ENCODE measurements around the gene SIDT2.
"Not testable (repeated sequence)": the region's sequence is repeated elsewhere in the genome, so short reads cannot be mapped to it uniquely, and the experiment has no call there.

Gene SIDT2

DNA sequence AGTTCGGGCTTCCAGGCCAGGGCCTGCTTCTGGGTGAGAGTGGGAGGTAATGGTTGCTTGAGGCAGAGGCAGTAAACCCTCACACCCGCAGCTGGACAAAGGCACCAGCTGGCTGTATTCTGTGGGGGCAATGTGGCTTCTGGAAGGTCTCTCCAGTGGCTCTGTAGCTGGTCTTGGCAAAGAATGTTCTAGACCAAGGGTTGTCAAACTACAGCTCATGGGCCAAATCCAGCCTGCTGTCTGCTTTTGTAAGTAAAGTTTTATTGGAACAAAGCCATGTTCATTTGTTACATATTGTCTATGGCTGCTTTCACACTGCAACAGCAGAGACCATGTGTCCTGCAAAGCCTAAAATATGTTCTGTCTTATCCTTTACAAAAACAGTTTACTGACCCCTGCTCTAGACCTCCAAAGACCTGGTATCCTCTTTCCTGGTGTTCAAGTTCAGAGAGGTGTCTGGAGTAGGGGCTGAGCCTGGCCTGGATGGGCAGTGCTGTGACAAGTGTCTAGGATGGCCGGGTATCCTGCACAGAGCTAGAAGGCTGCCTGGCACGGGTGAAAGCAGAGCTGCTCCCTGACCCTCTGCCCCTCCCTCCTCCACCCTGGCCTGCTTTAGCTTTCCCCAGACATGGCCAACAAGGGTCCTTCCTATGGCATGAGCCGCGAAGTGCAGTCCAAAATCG is 24.0 kb downstream of the SIDT2 start:
- Histone ChIP-seq H3K27ac (ENCODE audit: low read depth, low read length) (peak overlapping the region; percentile 79), H3K9me3 (ENCODE audit: control insufficient read depth in 5 of 5, low read length in 5 of 5) (no peaks in the 10 kb centered on the region), H3K4me1 (ENCODE audit: control insufficient read depth in 5 of 5, insufficient read depth in 5 of 5, low read length in 5 of 5) (peaks cover 6 to 85% (median 83%) of the 10 kb centered on the region in 5 donors), H3K9ac (ENCODE audit: low read length in 5 of 5) (peak overlapping the region in 2 of 5 donors; percentile 4 to 22), H3K36me3 (ENCODE audit: control insufficient read depth in 5 of 5, insufficient read depth in 5 of 5, low read length in 5 of 5) (peaks cover 0 to 36% (median 27%) of the 10 kb centered on the region in 5 donors), H3K27me3 (ENCODE audit: control insufficient read depth in 5 of 5, insufficient read depth in 4 of 5, low read length in 5 of 5) (no peaks in the 10 kb centered on the region), H3K4me3 (ENCODE audit: low read depth in 1 of 5, low read length in 5 of 5) (peak overlapping the region in 4 of 5 donors; percentile 31 to 71 (median 66))

DNA sequence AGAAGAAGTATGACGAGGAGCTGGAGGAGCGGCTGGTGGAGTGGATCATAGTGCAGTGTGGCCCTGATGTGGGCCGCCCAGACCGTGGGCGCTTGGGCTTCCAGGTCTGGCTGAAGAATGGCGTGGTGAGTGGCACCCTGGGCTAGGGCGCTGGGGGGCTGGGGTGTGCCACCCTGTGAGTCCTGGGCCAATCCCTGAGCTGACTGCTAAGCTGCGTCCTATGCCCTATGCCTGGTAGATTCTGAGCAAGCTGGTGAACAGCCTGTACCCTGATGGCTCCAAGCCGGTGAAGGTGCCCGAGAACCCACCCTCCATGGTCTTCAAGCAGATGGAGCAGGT is 24.5 kb downstream of the SIDT2 start:
- peak overlapping the region in 1 of 5 donors; percentile 71 for H3K4me3 ChIP-seq (ENCODE audit: low read depth in 1 of 5, low read length in 5 of 5)

DNA sequence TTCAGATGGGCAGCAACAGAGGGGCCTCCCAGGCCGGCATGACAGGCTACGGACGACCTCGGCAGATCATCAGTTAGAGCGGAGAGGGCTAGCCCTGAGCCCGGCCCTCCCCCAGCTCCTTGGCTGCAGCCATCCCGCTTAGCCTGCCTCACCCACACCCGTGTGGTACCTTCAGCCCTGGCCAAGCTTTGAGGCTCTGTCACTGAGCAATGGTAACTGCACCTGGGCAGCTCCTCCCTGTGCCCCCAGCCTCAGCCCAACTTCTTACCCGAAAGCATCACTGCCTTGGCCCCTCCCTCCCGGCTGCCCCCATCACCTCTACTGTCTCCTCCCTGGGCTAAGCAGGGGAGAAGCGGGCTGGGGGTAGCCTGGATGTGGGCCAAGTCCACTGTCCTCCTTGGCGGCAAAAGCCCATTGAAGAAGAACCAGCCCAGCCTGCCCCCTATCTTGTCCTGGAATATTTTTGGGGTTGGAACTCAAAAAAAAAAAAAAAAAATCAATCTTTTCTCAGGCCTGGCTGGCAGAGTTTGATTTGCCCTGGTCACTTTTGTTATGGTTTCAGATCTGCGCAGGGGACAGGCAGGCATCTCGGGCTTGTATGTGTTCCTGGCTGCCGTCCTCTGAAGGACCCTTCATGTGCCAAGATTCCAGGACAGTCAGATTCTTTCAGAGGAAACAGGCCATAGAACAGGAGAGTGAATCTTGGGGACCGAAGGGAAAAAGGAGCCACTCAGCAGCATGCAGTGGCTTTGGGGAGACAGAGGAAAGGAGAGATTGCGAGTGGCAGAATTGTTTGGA is 25.9 kb downstream of the SIDT2 start:
- no peaks in the 10 kb centered on the region for H3K9me3 ChIP-seq (ENCODE audit: control insufficient read depth in 5 of 5, low read length in 5 of 5)
- no peak overlapping the region for H3K4me3 ChIP-seq (ENCODE audit: low read depth in 1 of 5, low read length in 5 of 5)
- peaks cover 0 to 37% (median 24%) of the 10 kb centered on the region in 5 donors for H3K36me3 ChIP-seq (ENCODE audit: control insufficient read depth in 5 of 5, insufficient read depth in 5 of 5, low read length in 5 of 5)
- H3K4me1 ChIP-seq (ENCODE audit: control insufficient read depth in 5 of 5, insufficient read depth in 5 of 5, low read length in 5 of 5) = peaks cover 6 to 66% (median 65%) of the 10 kb centered on the region in 5 donors
- no peaks in the 10 kb centered on the region for H3K27me3 ChIP-seq (ENCODE audit: control insufficient read depth in 5 of 5, insufficient read depth in 4 of 5, low read length in 5 of 5)
- H3K27ac ChIP-seq (ENCODE audit: low read depth, low read length) = peak overlapping the region; percentile 50
- peak overlapping the region in 1 of 5 donors; percentile 11 for H3K9ac ChIP-seq (ENCODE audit: low read length in 5 of 5)

More for the DNA sequence above, 24.5 kb downstream of the SIDT2 start:
- Histone ChIP-seq H3K4me1 (ENCODE audit: control insufficient read depth in 5 of 5, insufficient read depth in 5 of 5, low read length in 5 of 5) (peaks cover 6 to 80% (median 78%) of the 10 kb centered on the region in 5 donors), H3K9ac (ENCODE audit: low read length in 5 of 5) (peak overlapping the region in 1 of 5 donors; percentile 4), H3K27ac (ENCODE audit: low read depth, low read length) (peak overlapping the region; percentile 79), H3K9me3 (ENCODE audit: control insufficient read depth in 5 of 5, low read length in 5 of 5) (no peaks in the 10 kb centered on the region), H3K27me3 (ENCODE audit: control insufficient read depth in 5 of 5, insufficient read depth in 4 of 5, low read length in 5 of 5) (no peaks in the 10 kb centered on the region), H3K36me3 (ENCODE audit: control insufficient read depth in 5 of 5, insufficient read depth in 5 of 5, low read length in 5 of 5) (peaks cover 0 to 36% (median 27%) of the 10 kb centered on the region in 5 donors)

GRCh38 chr11:117205211-117205818 is 26.8 kb downstream of the SIDT2 start:
- H3K4me1 ChIP-seq (ENCODE audit: control insufficient read depth in 5 of 5, insufficient read depth in 5 of 5, low read length in 5 of 5) = peaks cover 6 to 58% (median 56%) of the 10 kb centered on the region in 5 donors
- peak overlapping the region; percentile 50 for H3K27ac ChIP-seq (ENCODE audit: low read depth, low read length)
- no peak overlapping the region for H3K9ac ChIP-seq (ENCODE audit: low read length in 5 of 5)
- no peak overlapping the region for H3K4me3 ChIP-seq (ENCODE audit: low read depth in 1 of 5, low read length in 5 of 5)
- H3K36me3 ChIP-seq (ENCODE audit: control insufficient read depth in 5 of 5, insufficient read depth in 5 of 5, low read length in 5 of 5) = peaks cover 0 to 41% (median 24%) of the 10 kb centered on the region in 5 donors
- H3K27me3 ChIP-seq (ENCODE audit: control insufficient read depth in 5 of 5, insufficient read depth in 4 of 5, low read length in 5 of 5) = no peaks in the 10 kb centered on the region
- no peaks in the 10 kb centered on the region for H3K9me3 ChIP-seq (ENCODE audit: control insufficient read depth in 5 of 5, low read length in 5 of 5)

- not testable (repeated sequence) for H3K9me3 ChIP-seq (ENCODE audit: control insufficient read depth in 5 of 5, low read length in 5 of 5); H3K27ac ChIP-seq (ENCODE audit: low read depth, low read length); H3K9ac ChIP-seq (ENCODE audit: low read length in 5 of 5); H3K27me3 ChIP-seq (ENCODE audit: control insufficient read depth in 5 of 5, insufficient read depth in 4 of 5, low read length in 5 of 5); H3K4me3 ChIP-seq (ENCODE audit: low read depth in 1 of 5, low read length in 5 of 5)
- H3K36me3 ChIP-seq (ENCODE audit: control insufficient read depth in 5 of 5, insufficient read depth in 5 of 5, low read length in 5 of 5) = peaks cover 0 to 46% (median 24%) of the 10 kb centered on the region in 5 donors
- peaks cover 5 to 50% (median 48%) of the 10 kb centered on the region in 5 donors for H3K4me1 ChIP-seq (ENCODE audit: control insufficient read depth in 5 of 5, insufficient read depth in 5 of 5, low read length in 5 of 5)
Observed at GRCh38 chr11:117206111-117206510, 27.6 kb downstream of the SIDT2 start.

DNA sequence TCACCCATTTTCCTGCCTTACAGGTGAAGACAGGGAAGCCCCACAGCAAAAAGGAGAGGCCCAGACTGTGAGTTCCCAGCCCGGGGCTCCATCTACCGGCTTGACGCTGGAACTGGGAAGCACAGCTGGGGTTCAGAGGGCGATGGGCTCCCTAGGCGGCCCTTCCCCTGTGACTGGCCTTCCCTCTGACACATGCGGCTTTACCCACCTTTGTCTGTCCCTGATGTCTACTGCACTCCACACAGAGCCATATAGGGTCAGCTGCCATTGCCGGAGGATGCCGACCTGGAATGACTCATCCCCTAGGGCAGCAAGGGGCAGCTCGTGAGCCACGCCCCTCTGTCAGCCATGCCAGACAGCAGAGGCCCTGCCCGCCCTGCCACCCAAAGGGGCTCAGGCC is 28.3 kb downstream of the SIDT2 start:
- H3K27me3 ChIP-seq (ENCODE audit: control insufficient read depth in 5 of 5, insufficient read depth in 4 of 5, low read length in 5 of 5); H3K9ac ChIP-seq (ENCODE audit: low read length in 5 of 5); H3K9me3 ChIP-seq (ENCODE audit: control insufficient read depth in 5 of 5, low read length in 5 of 5); H3K27ac ChIP-seq (ENCODE audit: low read depth, low read length); H3K4me3 ChIP-seq (ENCODE audit: low read depth in 1 of 5, low read length in 5 of 5): not testable (repeated sequence)
- peaks cover 4 to 42% (median 41%) of the 10 kb centered on the region in 5 donors for H3K4me1 ChIP-seq (ENCODE audit: control insufficient read depth in 5 of 5, insufficient read depth in 5 of 5, low read length in 5 of 5)
- peaks cover 0 to 46% (median 24%) of the 10 kb centered on the region in 5 donors for H3K36me3 ChIP-seq (ENCODE audit: control insufficient read depth in 5 of 5, insufficient read depth in 5 of 5, low read length in 5 of 5)

GRCh38 chr11:117207481-117207880 is 28.9 kb downstream of the SIDT2 start:
- peaks cover 0 to 46% (median 24%) of the 10 kb centered on the region in 5 donors for H3K36me3 ChIP-seq (ENCODE audit: control insufficient read depth in 5 of 5, insufficient read depth in 5 of 5, low read length in 5 of 5)
- H3K27me3 ChIP-seq (ENCODE audit: control insufficient read depth in 5 of 5, insufficient read depth in 4 of 5, low read length in 5 of 5) = not testable (repeated sequence)

DNA sequence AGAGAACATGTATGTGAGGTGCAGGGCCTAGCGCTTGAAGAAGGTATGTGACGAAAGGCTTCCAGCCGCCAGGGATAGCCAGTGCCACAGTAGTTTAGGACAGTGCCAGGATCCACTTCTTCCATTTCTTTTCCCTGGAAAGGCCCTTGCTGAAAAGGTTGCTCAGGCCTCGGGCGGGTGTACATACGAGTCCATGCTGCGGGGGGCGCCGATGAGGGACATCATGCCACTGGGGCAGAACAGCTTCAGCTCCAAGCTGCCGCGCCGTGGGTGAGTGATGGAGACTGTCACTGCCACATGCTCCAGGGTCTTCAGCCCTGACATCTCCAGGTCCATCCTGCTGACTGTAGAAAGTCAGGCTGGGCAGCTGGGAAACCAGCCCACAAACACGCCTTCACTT is 30.2 kb downstream of the SIDT2 start:
- not testable (repeated sequence) for H3K27ac ChIP-seq (ENCODE audit: low read depth, low read length); H3K9me3 ChIP-seq (ENCODE audit: control insufficient read depth in 5 of 5, low read length in 5 of 5)

More at GRCh38 chr11:117207481-117207880, 28.9 kb downstream of the SIDT2 start:
- H3K9ac ChIP-seq (ENCODE audit: low read length in 5 of 5); H3K9me3 ChIP-seq (ENCODE audit: control insufficient read depth in 5 of 5, low read length in 5 of 5); H3K4me3 ChIP-seq (ENCODE audit: low read depth in 1 of 5, low read length in 5 of 5); H3K27ac ChIP-seq (ENCODE audit: low read depth, low read length): not testable (repeated sequence)
- H3K4me1 ChIP-seq (ENCODE audit: control insufficient read depth in 5 of 5, insufficient read depth in 5 of 5, low read length in 5 of 5) = peaks cover 2 to 36% (median 35%) of the 10 kb centered on the region in 5 donors

GRCh38 chr11:117209351-117210125 is 31.0 kb downstream of the SIDT2 start:
- not testable (repeated sequence) for H3K27me3 ChIP-seq (ENCODE audit: control insufficient read depth in 5 of 5, insufficient read depth in 4 of 5, low read length in 5 of 5); H3K9me3 ChIP-seq (ENCODE audit: control insufficient read depth in 5 of 5, low read length in 5 of 5); H3K27ac ChIP-seq (ENCODE audit: low read depth, low read length); H3K9ac ChIP-seq (ENCODE audit: low read length in 5 of 5); H3K4me3 ChIP-seq (ENCODE audit: low read depth in 1 of 5, low read length in 5 of 5)
- Histone ChIP-seq H3K4me1 (ENCODE audit: control insufficient read depth in 5 of 5, insufficient read depth in 5 of 5, low read length in 5 of 5) (peaks cover 0 to 15% (median 15%) of the 10 kb centered on the region in 5 donors), H3K36me3 (ENCODE audit: control insufficient read depth in 5 of 5, insufficient read depth in 5 of 5, low read length in 5 of 5) (peaks cover 0 to 43% (median 24%) of the 10 kb centered on the region in 5 donors)

More for the DNA sequence above, 30.2 kb downstream of the SIDT2 start:
- peaks cover 0 to 24% (median 23%) of the 10 kb centered on the region in 5 donors for H3K4me1 ChIP-seq (ENCODE audit: control insufficient read depth in 5 of 5, insufficient read depth in 5 of 5, low read length in 5 of 5)
- not testable (repeated sequence) for H3K27me3 ChIP-seq (ENCODE audit: control insufficient read depth in 5 of 5, insufficient read depth in 4 of 5, low read length in 5 of 5); H3K4me3 ChIP-seq (ENCODE audit: low read depth in 1 of 5, low read length in 5 of 5); H3K9ac ChIP-seq (ENCODE audit: low read length in 5 of 5)
- H3K36me3 ChIP-seq (ENCODE audit: control insufficient read depth in 5 of 5, insufficient read depth in 5 of 5, low read length in 5 of 5) = peaks cover 0 to 45% (median 28%) of the 10 kb centered on the region in 5 donors
